Neural cell (in vitro differentiated cells): Measurements from ENCODE around the gene TNFRSF13B. TPM values are rescaled to one million over a fixed set of nuclear protein-coding genes. Genes with fewer than 3 reads are reported as not detected.

Experiments used
- H2AFZ ChIP-seq: fragments of 200-600, 300-800 bp; sonication (generic), shearing (Covaris generic); 2 replicates; pipeline ENCODE4 v1.6.0; 2014; ENCODE audit warnings: low read depth, mild to moderate bottlenecking, antibody characterized with exemption, low read length, moderate library complexity
- H3F3A ChIP-seq: fragments of 200-600 bp; shearing (Covaris generic); 2 replicates; pipeline ENCODE4 v1.6.1; 2016; ENCODE audit warnings: mild to moderate bottlenecking, moderate library complexity, mixed read lengths, antibody characterized with exemption, low read length; ENCODE audit not compliant: insufficient read depth, poor library complexity, severe bottlenecking
- H3K27ac ChIP-seq: fragments of 200-600, 300-800 bp; sonication (generic), shearing (Covaris generic); 2 replicates; pipeline ENCODE4 v1.5.1; 2014; ENCODE audit warnings: mild to moderate bottlenecking, low read length, moderate library complexity
- H3K27me3 ChIP-seq: fragments of 300-800, 200-600 bp; sonication (generic), shearing (Covaris generic); 2 replicates; pipeline ENCODE4 v1.6.0; 2014; ENCODE audit warnings: mild to moderate bottlenecking, low read depth, low read length, moderate library complexity; ENCODE audit not compliant: insufficient read depth
- H3K36me3 ChIP-seq: fragments of 300-800, 200-600 bp; sonication (generic), shearing (Covaris generic); 2 replicates; pipeline ENCODE4 v1.5.1; 2014; ENCODE audit warnings: mild to moderate bottlenecking, antibody characterized with exemption, low read length, moderate library complexity; ENCODE audit not compliant: insufficient read depth
- H3K4me2 ChIP-seq: fragments of 300-800, 200-600 bp; sonication (generic), shearing (Covaris generic); 2 replicates; pipeline ENCODE4 v1.6.0; 2014; ENCODE audit warnings: mild to moderate bottlenecking, low read length
- H3K4me3 ChIP-seq: fragments of 300-800, 200-600 bp; sonication (generic), shearing (Covaris generic); 2 replicates; pipeline ENCODE4 v1.5.1; 2014; ENCODE audit warnings: mild to moderate bottlenecking, low read length, moderate library complexity
- H3K79me2 ChIP-seq: fragments of 200-600 bp; shearing (Covaris generic); replicated peaks from 2 replicates; pipeline ENCODE4 v1.6.0; 2014; ENCODE audit warnings: mild to moderate bottlenecking, low read length, moderate library complexity; ENCODE audit not compliant: insufficient read depth
- H3K9ac ChIP-seq: fragments of 300-800, 200-600 bp; sonication (generic), shearing (Covaris generic); 2 replicates; pipeline ENCODE4 v1.6.1; 2016; ENCODE audit warnings: mild to moderate bottlenecking, low read length, mixed read lengths
- H3K9me2 ChIP-seq: fragments of 200-600 bp; shearing (Covaris generic); 2 replicates; pipeline ENCODE4 v1.6.1; 2016; ENCODE audit warnings: mild to moderate bottlenecking, low read length, mixed read lengths; ENCODE audit not compliant: insufficient read depth
- H3K9me3 ChIP-seq: fragments of 200-600, 300-800 bp; sonication (generic), shearing (Covaris generic); 2 replicates; pipeline ENCODE4 v1.6.1; 2016; ENCODE audit warnings: mild to moderate bottlenecking, mixed run types, low read length, moderate library complexity, mixed read lengths
- H4K20me1 ChIP-seq: fragments of 200-600 bp; shearing (Covaris generic); 2 replicates; pipeline ENCODE4 v1.6.1; 2016; ENCODE audit warnings: mild to moderate bottlenecking, mixed run types; ENCODE audit not compliant: insufficient read depth
- CTCF ChIP-seq: fragments of 450-650 bp; IDR thresholded peaks from 2 replicates; pipeline ENCODE4 v1.5.1; 2014; ENCODE audit warnings: antibody characterized with exemption, mild to moderate bottlenecking, moderate library complexity; ENCODE audit not compliant: poor library complexity, severe bottlenecking
- EP300 ChIP-seq: fragments of 450-650 bp; conservative IDR thresholded peaks from 2 replicates; pipeline ENCODE4 v1.6.1; 2014; ENCODE audit warnings: antibody characterized with exemption, mild to moderate bottlenecking, moderate library complexity; ENCODE audit not compliant: poor library complexity, severe bottlenecking
- EZH2 ChIP-seq: fragments of 200-600, 300-800 bp; shearing (Covaris generic), sonication (generic); IDR thresholded peaks from 2 replicates; pipeline ENCODE4 v1.6.1; 2014; ENCODE audit warnings: antibody characterized with exemption, low read length, borderline replicate concordance, mild to moderate bottlenecking; ENCODE audit not compliant: insufficient read depth, poor library complexity, severe bottlenecking
- MXI1 ChIP-seq: fragments of 450-650 bp; conservative IDR thresholded peaks from 2 replicates; pipeline ENCODE4 v1.6.1; 2014; ENCODE audit warnings: antibody characterized with exemption, mild to moderate bottlenecking; ENCODE audit not compliant: poor library complexity, severe bottlenecking
- POLR2AphosphoS5 ChIP-seq: IDR thresholded peaks from 2 replicates; pipeline ENCODE4 v1.6.1; 2012
- RAD21 ChIP-seq: fragments of 450-650 bp; conservative IDR thresholded peaks from 2 replicates; pipeline ENCODE4 v1.6.1; 2014; ENCODE audit warnings: antibody characterized with exemption, mild to moderate bottlenecking, moderate library complexity
- REST ChIP-seq: IDR thresholded peaks from 2 replicates; pipeline ENCODE4 v1.6.1; 2012; ENCODE audit warnings: borderline replicate concordance
- SMC3 ChIP-seq: fragments of 450-650 bp; conservative IDR thresholded peaks from 2 replicates; pipeline ENCODE4 v1.6.1; 2014; ENCODE audit warnings: antibody characterized with exemption, mild to moderate bottlenecking, moderate library complexity; ENCODE audit not compliant: poor library complexity
- TAF1 ChIP-seq: IDR thresholded peaks from 2 replicates; pipeline ENCODE4 v1.6.1; 2012; ENCODE audit warnings: low read depth
- polyA plus RNA-seq: library from polyadenylated mRNA; depleted of rRNA; stranded (reverse); fragments of >200 nt; gene quantifications from 2 replicates; pipeline ENCODE4 v1.2.3, GENCODE V29; 2014

TNFRSF13B gene
- polyA plus RNA-seq, 1 donor from 2014 or later = not detected

GRCh38 chr17:17018612-17019429 lies 46.9 kb upstream of the TNFRSF13B start:
- TF ChIP-seq SMC3 = no peak
- TF ChIP-seq TAF1 = no peak
- TF ChIP-seq EP300 = no peak
- no peaks in the 10 kb centered on the region for H3K36me3 ChIP-seq
- H3F3A ChIP-seq = no peaks in the 10 kb centered on the region
- H4K20me1 ChIP-seq = no peaks in the 10 kb centered on the region
- H3K4me2 ChIP-seq = no peak overlapping the region
- no peak overlapping the region for H3K9ac ChIP-seq
- H3K9me2 ChIP-seq = no peaks in the 10 kb centered on the region
- no peaks in the 10 kb centered on the region for H3K27me3 ChIP-seq
- H3K9me3 ChIP-seq = no peaks in the 10 kb centered on the region
- H3K79me2 ChIP-seq = no peaks in the 10 kb centered on the region
- no peak overlapping the region for H3K27ac ChIP-seq
- H3K4me3 ChIP-seq = no peak overlapping the region
- no peak overlapping the region for H2AFZ ChIP-seq

- TF ChIP-seq POLR2AphosphoS5 (no peak), CTCF (no peak), SMC3 (no peak), EP300 (no peak), MXI1 (no peak), TAF1 (no peak), EZH2 (no peak), RAD21 (no peak), REST (no peak)
Measured at GRCh38 chr17:17018021-17018441, 46.1 kb upstream of the TNFRSF13B start.

More at GRCh38 chr17:17018021-17018441, 46.1 kb upstream of the TNFRSF13B start:
- Histone ChIP-seq H3K27ac (no peak overlapping the region), H2AFZ (no peak overlapping the region), H3K4me3 (no peak overlapping the region), H3K36me3 (no peaks in the 10 kb centered on the region), H3K9me2 (no peaks in the 10 kb centered on the region), H3K9ac (no peak overlapping the region), H3K27me3 (no peaks in the 10 kb centered on the region), H4K20me1 (no peaks in the 10 kb centered on the region), H3K9me3 (no peaks in the 10 kb centered on the region), H3K79me2 (no peaks in the 10 kb centered on the region), H3K4me2 (no peak overlapping the region), H3F3A (no peaks in the 10 kb centered on the region)
